HEK293 (cell line): ENCODE results near the gene IMP3.
"Not testable (repeated sequence)": the region's sequence is repeated elsewhere in the genome, so short reads cannot be mapped to it uniquely, and the experiment has no call there.

Experiments used
- CTCF ChIA-PET: fragments of 350-600 bp; formaldehyde crosslinking; extraction: SDS; loops from one replicate; lab custom pipeline; 2021; ENCODE audit warnings: antibody characterized with exemption; lab: Yijun Ruan, JAX
- POLR2A ChIA-PET: fragments of 300-600 bp; formaldehyde crosslinking; extraction: SDS; loops from one replicate; lab custom pipeline; 2020; ENCODE audit warnings: antibody characterized with exemption, inconsistent platforms; lab: Yijun Ruan, JAX
- H3K27ac ChIP-seq: fragments of 200-500 bp; sonication (Bioruptor generic); 2 replicates; pipeline ENCODE4 v1.5.1; 2014; ENCODE audit warnings: low read depth, low read length, control low read depth, inconsistent platforms; ENCODE audit errors: extremely low read depth
- H3K36me3 ChIP-seq, 2 experiments: fragments of 200-500 bp in 1 of 2; sonication (Bioruptor generic) in 1 of 2; 1 replicate in 1 of 2; 2 replicates in 1 of 2; pipeline ENCODE4 v1.5.1; 2014 to 2017; ENCODE audit warnings: inconsistent platforms in 2 of 2, low read length in 2 of 2; ENCODE audit not compliant: control insufficient read depth in 2 of 2, insufficient read depth in 1 of 2
- H3K4me1 ChIP-seq: fragments of 200-500 bp; sonication (Bioruptor generic); 2 replicates; pipeline ENCODE4 v1.5.1; 2014; ENCODE audit warnings: mild to moderate bottlenecking, low read length, inconsistent platforms; ENCODE audit not compliant: control insufficient read depth, insufficient read depth
- H3K4me3 ChIP-seq: 2 replicates; pipeline ENCODE4 v1.5.1; 2011; ENCODE audit warnings: low read depth, mild to moderate bottlenecking, control low read depth, low read length, moderate library complexity
- H3K9me3 ChIP-seq: fragments of 200-500 bp; sonication (Bioruptor generic); 2 replicates; pipeline ENCODE4 v1.5.1; 2014; ENCODE audit warnings: low read depth, low read length, inconsistent platforms; ENCODE audit not compliant: control insufficient read depth, insufficient read depth
- BCL11B ChIP-seq: fragments of 450-650 bp; formaldehyde crosslinking; IDR thresholded peaks from 2 replicates; pipeline ENCODE4 v1.5.1; 2016; ENCODE audit warnings: low read depth, missing biosample characterization, missing genetic modification characterization
- GLIS1 ChIP-seq: fragments of 450-650 bp; formaldehyde crosslinking; IDR thresholded peaks from 2 replicates; pipeline ENCODE4 v1.5.1; 2016; ENCODE audit warnings: missing biosample characterization, missing genetic modification characterization
- KLF1 ChIP-seq: fragments of 450-650 bp; formaldehyde crosslinking; IDR thresholded peaks from 2 replicates; pipeline ENCODE4 v1.5.1; 2016; ENCODE audit warnings: missing biosample characterization, missing genetic modification characterization
- KLF10 ChIP-seq: fragments of 450-650 bp; IDR thresholded peaks from 2 replicates; pipeline ENCODE4 v1.5.1; 2018; ENCODE audit warnings: missing biosample characterization, mild to moderate bottlenecking, missing genetic modification characterization
- SCRT2 ChIP-seq: fragments of 450-650 bp; formaldehyde crosslinking; IDR thresholded peaks from 2 replicates; pipeline ENCODE4 v1.5.1; 2016; ENCODE audit warnings: missing biosample characterization, missing genetic modification characterization
- ZBTB7A ChIP-seq: fragments of 450-650 bp; formaldehyde crosslinking; IDR thresholded peaks from 2 replicates; pipeline ENCODE4 v1.5.1; 2016; ENCODE audit warnings: low read depth, missing biosample characterization, missing genetic modification characterization
- ZFP3 ChIP-seq: fragments of 450-650 bp; formaldehyde crosslinking; IDR thresholded peaks from 2 replicates; pipeline ENCODE4 v1.5.1; 2016; ENCODE audit warnings: low read depth, missing biosample characterization, missing genetic modification characterization
- ZNF214 ChIP-seq: fragments of 450-650 bp; formaldehyde crosslinking; IDR thresholded peaks from 2 replicates; pipeline ENCODE4 v1.5.1; 2017; ENCODE audit warnings: missing biosample characterization, mild to moderate bottlenecking, missing genetic modification characterization, borderline replicate concordance
- ZNF335 ChIP-seq: fragments of 450-650 bp; formaldehyde crosslinking; conservative IDR thresholded peaks from 2 replicates; pipeline ENCODE4 v1.5.1; 2016; ENCODE audit warnings: missing biosample characterization, missing genetic modification characterization
- ZNF416 ChIP-seq: fragments of 450-650 bp; formaldehyde crosslinking; IDR thresholded peaks from 2 replicates; pipeline ENCODE4 v1.5.1; 2016; ENCODE audit warnings: missing biosample characterization, missing genetic modification characterization
- ZNF558 ChIP-seq: fragments of 450-650 bp; formaldehyde crosslinking; IDR thresholded peaks from 2 replicates; pipeline ENCODE4 v1.5.1; 2016; ENCODE audit warnings: missing biosample characterization, missing genetic modification characterization
- ZNF561 ChIP-seq: fragments of 450-650 bp; IDR thresholded peaks from 2 replicates; pipeline ENCODE4 v1.5.1; 2018; ENCODE audit warnings: missing biosample characterization, missing genetic modification characterization, borderline replicate concordance
- ZNF621 ChIP-seq: fragments of 450-650 bp; formaldehyde crosslinking; IDR thresholded peaks from 2 replicates; pipeline ENCODE4 v1.5.1; 2017; ENCODE audit warnings: missing biosample characterization, missing genetic modification characterization
- ZNF768 ChIP-seq: fragments of 450-650 bp; formaldehyde crosslinking; IDR thresholded peaks from 2 replicates; pipeline ENCODE4 v1.5.1; 2018; ENCODE audit warnings: missing biosample characterization, mild to moderate bottlenecking, missing genetic modification characterization
- ZNF837 ChIP-seq: fragments of 450-650 bp; formaldehyde crosslinking; IDR thresholded peaks from 2 replicates; pipeline ENCODE4 v1.5.1; 2016; ENCODE audit warnings: missing biosample characterization, missing genetic modification characterization
- ZNF843 ChIP-seq: fragments of 450-650 bp; formaldehyde crosslinking; IDR thresholded peaks from 2 replicates; pipeline ENCODE4 v1.5.1; 2016; ENCODE audit warnings: missing biosample characterization, missing genetic modification characterization
- ZSCAN23 ChIP-seq: fragments of 450-650 bp; formaldehyde crosslinking; IDR thresholded peaks from 2 replicates; pipeline ENCODE4 v1.5.1; 2016; ENCODE audit warnings: missing biosample characterization, missing genetic modification characterization
- TF ChIP-seq, protein P1 (sequence below): fragments of 450-650 bp; formaldehyde crosslinking; IDR thresholded peaks from 2 replicates; pipeline ENCODE4 v1.5.1; 2016; ENCODE audit warnings: missing biosample characterization, missing genetic modification characterization
- TF ChIP-seq, protein P2 (sequence below): fragments of 450-650 bp; formaldehyde crosslinking; IDR thresholded peaks from 2 replicates; pipeline ENCODE4 v1.5.1; 2016; ENCODE audit warnings: missing biosample characterization, missing genetic modification characterization, borderline replicate concordance
- TF ChIP-seq, protein P3 (sequence below): fragments of 450-650 bp; formaldehyde crosslinking; IDR thresholded peaks from 2 replicates; pipeline ENCODE4 v1.5.1; 2016; ENCODE audit warnings: missing biosample characterization, missing genetic modification characterization

IMP3 gene

DNA sequence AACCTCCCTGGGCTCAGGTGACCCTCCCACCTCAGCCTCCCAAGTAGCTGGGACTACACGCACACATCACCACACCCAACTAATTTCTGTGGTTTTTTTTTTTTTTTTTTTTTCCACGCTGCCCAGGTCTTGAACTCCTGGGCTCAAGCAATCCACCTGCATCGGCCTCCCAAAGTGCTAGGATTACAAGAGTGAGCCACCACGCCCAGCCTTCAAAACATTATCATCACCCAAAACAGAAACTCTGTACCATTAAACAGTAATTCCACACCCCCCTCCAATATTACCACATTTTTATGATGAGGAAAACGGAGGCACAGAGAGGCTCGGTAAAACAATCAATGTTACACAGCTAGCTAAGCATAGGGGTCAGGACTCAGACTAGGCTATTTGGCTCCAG, 4.0 kb downstream of the IMP3 start:
- Histone ChIP-seq H3K9me3 (no peaks in the 10 kb centered on the region), H3K4me3 (no peak overlapping the region), H3K4me1 (peaks cover 7% of the 10 kb centered on the region), H3K36me3 (peaks cover 6% of the 10 kb centered on the region in 2 experiments; a peak in 2 of 3 replicates), H3K27ac (no peak overlapping the region)
- peak; percentile 76 for TF ChIP-seq GLIS1 (tag by site-specific recombination)
- TF ChIP-seq BCL11B, result no peak
- TF ChIP-seq KLF1, result peak; percentile 61
- TF ChIP-seq, protein P1, sequence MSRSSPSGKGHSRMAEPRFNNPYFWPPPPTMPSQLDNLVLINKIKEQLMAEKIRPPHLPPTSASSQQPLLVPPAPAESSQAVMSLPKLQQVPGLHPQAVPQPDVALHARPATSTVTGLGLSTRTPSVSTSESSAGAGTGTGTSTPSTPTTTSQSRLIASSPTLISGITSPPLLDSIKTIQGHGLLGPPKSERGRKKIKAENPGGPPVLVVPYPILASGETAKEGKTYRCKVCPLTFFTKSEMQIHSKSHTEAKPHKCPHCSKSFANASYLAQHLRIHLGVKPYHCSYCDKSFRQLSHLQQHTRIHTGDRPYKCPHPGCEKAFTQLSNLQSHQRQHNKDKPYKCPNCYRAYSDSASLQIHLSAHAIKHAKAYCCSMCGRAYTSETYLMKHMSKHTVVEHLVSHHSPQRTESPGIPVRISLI (tag by site-specific recombination), result peak; percentile 78
- CTCF ChIA-PET, result interaction anchor here (5.8 kb wide), 1 partner anchor 269 kb away, joined by 47 read pairs; the partner anchor contains the start of gene MAN2C1
- POLR2A ChIA-PET, result interaction anchor here (0.6 to 1.8 kb wide), 4 partner anchors 8 to 17 kb away, joined by 3 to 11 read pairs (median 6); partner anchors contain the start of gene SNUPN

DNA sequence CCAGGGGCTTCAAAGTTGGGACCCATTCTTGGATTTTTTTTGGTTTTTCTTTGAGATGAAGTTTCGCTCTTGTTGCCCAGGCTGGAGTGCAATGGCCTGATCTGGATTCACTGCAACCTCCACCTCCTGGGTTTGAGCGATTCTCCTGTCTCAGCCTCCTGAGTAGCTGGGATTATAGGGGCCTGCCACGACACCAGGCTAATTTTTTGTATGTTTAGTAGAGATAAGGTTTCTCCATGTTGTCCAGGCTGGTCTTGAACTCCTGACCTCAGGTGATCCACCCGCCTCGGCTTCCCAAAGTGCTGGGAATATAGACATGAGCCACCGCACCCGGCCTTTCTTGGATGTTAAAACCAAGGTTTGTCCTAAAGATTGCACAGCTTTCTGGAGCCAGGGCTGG, 6.1 kb downstream of the IMP3 start:
- H3K4me1 ChIP-seq, H3K4me3 ChIP-seq, CTCF ChIA-PET, H3K27ac ChIP-seq, H3K36me3 ChIP-seq, H3K9me3 ChIP-seq: not testable (repeated sequence)
- POLR2A ChIA-PET, result interaction anchor here (1.4 to 1.8 kb wide), 3 partner anchors 13 to 182 kb away, joined by 3 to 7 read pairs (median 5); partner anchors contain the start of gene SNX33

DNA sequence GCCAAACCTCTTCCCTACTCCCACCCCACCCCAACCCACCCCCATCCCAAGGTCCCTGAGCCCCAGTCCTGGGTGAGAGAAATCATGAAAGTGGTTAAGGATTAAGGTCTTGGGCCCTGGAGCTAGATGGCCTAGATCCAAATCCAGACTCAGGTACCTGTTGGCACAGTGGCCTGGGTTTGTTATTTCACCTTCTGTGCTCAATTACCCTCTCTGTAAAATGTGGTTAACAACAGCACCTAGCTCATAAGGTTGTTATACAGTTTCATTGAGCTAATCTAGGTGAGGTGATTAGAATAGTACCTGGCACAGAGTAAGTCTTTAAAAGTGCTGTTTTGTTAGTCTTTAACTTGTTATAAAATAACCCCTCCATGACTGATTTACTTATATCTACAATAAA, 8.1 kb downstream of the IMP3 start:
- H3K4me3 ChIP-seq, result no peak overlapping the region
- no peaks in the 10 kb centered on the region for H3K9me3 ChIP-seq
- ChIA-PET POLR2A (interaction anchor here (0.7 to 1.3 kb wide), 2 partner anchors 8 to 264 kb away, joined by 3 to 5 read pairs; partner anchors contain the start of gene IMP3), CTCF (interaction anchor here (0.6 kb wide), 1 partner anchor 507 kb away, joined by 4 read pairs; no protein-coding TSS in a partner anchor)
- peak; percentile 67 for TF ChIP-seq SCRT2 (tag by site-specific recombination)
- no peak for TF ChIP-seq ZNF561 (tag by site-specific recombination)
- TF ChIP-seq, all 188 proteins: peak for 1
- Histone ChIP-seq H3K36me3 (peaks cover 0 to 6% of the 10 kb centered on the region in 2 experiments; a peak in 1 of 3 replicates), H3K4me1 (no peaks in the 10 kb centered on the region), H3K27ac (no peak overlapping the region)

DNA sequence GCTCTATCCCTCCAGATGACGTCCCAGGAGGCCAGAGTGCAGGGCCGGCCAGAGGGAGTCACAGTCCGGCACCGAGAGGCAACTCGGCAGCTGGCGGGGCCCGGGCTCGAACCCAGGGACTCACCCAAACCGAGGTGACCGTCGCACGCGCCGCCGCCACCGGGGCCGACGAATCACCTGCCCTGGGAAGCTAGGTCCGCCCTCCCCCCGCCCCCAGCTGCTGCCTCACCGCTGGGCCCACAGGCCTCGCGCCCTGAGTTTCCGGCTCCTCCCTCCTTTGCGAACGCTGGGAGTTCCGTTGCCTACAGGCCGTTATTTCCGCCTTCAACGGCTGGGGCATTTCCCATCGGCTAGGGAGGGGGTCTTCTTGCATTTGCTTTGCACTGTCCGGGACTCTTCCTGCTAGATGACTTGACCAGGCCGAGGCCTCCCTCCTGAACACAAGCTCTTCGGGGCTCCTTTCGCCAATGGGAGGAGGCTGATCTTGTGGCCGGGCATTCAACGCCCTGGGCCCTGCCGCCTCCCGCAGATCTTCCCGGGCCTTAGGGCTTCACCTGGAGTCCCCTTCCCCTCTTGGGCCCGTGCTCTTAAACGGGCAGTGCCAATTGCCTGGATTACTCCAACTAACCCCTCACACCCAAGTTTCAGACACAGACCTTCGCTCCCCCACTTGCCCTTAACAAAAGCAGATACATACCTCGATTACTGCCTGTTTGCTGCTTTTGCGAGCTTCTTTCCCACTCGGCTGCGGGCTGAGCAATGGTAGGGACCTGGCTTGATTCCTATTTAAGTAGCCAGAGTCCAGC, 14.3 kb downstream of the IMP3 start, which contains the start of gene SNUPN:
SNUPN (minus strand) TSS at position 184 of the 806 bp plus-strand sequence. CDS start 4,674 bp downstream, outside the sequence.
- Histone ChIP-seq H3K4me1 (no peaks in the 10 kb centered on the region; the same call in 1 of the 2 replicates), H3K36me3 (peaks cover 0 to 2% of the 10 kb centered on the region in 2 experiments; a peak in 2 of 3 replicates), H3K4me3 (peak within 1 kb of the TSS; percentile 96), H3K27ac (peak within 1 kb of the TSS; percentile 96), H3K9me3 (no peaks in the 10 kb centered on the region)
- POLR2A ChIA-PET, result interaction anchor here (0.6 to 3.5 kb wide), 17 partner anchors 7 to 279 kb away, joined by 3 to 85 read pairs (median 4); partner anchors contain the start of genes IMP3, MAN2C1, NEIL1 and PTPN9
- CTCF ChIA-PET, result interaction anchor here (0.7 to 3.8 kb wide), 6 partner anchors 14 to 666 kb away, joined by 3 to 32 read pairs (median 6); partner anchors contain the start of genes IMP3 and SNX33
- TF ChIP-seq ZNF416 (tag by site-specific recombination) (no peak), ZNF837 (tag by site-specific recombination) (no peak), ZNF843 (peak; percentile 59; the same call in 1 of the 2 replicates), KLF10 (tag by site-specific recombination) (peak; percentile 97), ZBTB7A (peak; percentile 64; the same call in 1 of the 2 replicates), ZSCAN23 (no peak), ZNF558 (tag by site-specific recombination) (no peak; the same call in 1 of the 2 replicates), ZNF214 (no peak), ZFP3 (tag by site-specific recombination) (no peak), ZNF335 (tag by site-specific recombination) (peak; percentile 96), ZNF768 (no peak), ZNF621 (tag by site-specific recombination) (no peak)
- TF ChIP-seq, protein P2, sequence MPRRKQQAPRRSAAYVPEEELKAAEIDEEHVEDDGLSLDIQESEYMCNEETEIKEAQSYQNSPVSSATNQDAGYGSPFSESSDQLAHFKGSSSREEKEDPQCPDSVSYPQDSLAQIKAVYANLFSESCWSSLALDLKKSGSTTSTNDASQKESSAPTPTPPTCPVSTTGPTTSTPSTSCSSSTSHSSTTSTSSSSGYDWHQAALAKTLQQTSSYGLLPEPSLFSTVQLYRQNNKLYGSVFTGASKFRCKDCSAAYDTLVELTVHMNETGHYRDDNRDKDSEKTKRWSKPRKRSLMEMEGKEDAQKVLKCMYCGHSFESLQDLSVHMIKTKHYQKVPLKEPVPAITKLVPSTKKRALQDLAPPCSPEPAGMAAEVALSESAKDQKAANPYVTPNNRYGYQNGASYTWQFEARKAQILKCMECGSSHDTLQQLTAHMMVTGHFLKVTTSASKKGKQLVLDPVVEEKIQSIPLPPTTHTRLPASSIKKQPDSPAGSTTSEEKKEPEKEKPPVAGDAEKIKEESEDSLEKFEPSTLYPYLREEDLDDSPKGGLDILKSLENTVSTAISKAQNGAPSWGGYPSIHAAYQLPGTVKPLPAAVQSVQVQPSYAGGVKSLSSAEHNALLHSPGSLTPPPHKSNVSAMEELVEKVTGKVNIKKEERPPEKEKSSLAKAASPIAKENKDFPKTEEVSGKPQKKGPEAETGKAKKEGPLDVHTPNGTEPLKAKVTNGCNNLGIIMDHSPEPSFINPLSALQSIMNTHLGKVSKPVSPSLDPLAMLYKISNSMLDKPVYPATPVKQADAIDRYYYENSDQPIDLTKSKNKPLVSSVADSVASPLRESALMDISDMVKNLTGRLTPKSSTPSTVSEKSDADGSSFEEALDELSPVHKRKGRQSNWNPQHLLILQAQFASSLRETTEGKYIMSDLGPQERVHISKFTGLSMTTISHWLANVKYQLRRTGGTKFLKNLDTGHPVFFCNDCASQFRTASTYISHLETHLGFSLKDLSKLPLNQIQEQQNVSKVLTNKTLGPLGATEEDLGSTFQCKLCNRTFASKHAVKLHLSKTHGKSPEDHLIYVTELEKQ, result peak; percentile 44; the same call in 1 of the 2 replicates
- TF ChIP-seq, protein P3, sequence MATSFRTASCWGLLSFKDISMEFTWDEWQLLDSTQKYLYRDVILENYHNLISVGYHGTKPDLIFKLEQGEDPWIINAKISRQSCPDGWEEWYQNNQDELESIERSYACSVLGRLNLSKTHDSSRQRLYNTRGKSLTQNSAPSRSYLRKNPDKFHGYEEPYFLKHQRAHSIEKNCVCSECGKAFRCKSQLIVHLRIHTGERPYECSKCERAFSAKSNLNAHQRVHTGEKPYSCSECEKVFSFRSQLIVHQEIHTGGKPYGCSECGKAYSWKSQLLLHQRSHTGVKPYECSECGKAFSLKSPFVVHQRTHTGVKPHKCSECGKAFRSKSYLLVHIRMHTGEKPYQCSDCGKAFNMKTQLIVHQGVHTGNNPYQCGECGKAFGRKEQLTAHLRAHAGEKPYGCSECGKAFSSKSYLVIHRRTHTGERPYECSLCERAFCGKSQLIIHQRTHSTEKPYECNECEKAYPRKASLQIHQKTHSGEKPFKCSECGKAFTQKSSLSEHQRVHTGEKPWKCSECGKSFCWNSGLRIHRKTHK (tag by site-specific recombination), result no peak
